Body of pancreas (tissue), 4 donors: Measurements from ENCODE around the gene CLECL1.

Source experiments
- CTCF ChIP-seq, 7 experiments: fragments of 450-650 bp in 4 of 7; fragments of 200-600 bp in 3 of 7; sonication (generic) in 3 of 7; IDR thresholded peaks; one replicate each; pipeline ENCODE4 v1.5.1; 2016 to 2019; ENCODE audit warnings: antibody characterized with exemption in 7 of 7
- POLR2A ChIP-seq, 3 donors: fragments of 450-650 bp; IDR thresholded peaks; one replicate each; pipeline ENCODE4 v1.6.1; 2016; ENCODE audit warnings: antibody characterized with exemption in 3 of 3, mild to moderate bottlenecking in 2 of 3

GRCh38 chr12:9717070-9717925 is 15.6 kb downstream of the CLECL1 start:
- TF ChIP-seq CTCF (IDR thresholded peaks at IDR 0.05) (no peak), POLR2A (IDR thresholded peaks at IDR 0.05) (no peak)
